HepG2 (cell line): ENCODE results near the gene ATP2B2. TPM values are rescaled to one million over a fixed set of nuclear protein-coding genes. Genes with fewer than 3 reads are reported as not detected.

ENCODE experiments used
- CEBPB ChIP-seq: IDR thresholded peaks from 2 replicates; pipeline ENCODE4 v1.6.1; 2011; ENCODE audit warnings: low read depth, low read length, improper control_type of control experiment, borderline replicate concordance
- DMAP1 ChIP-seq: IDR thresholded peaks from 2 replicates; pipeline ENCODE4 v1.6.1; 2016
- KDM4B ChIP-seq: sonication (generic); formaldehyde crosslinking; IDR thresholded peaks from 2 replicates; pipeline ENCODE4 v1.4.0; 2020; ENCODE audit warnings: missing genetic modification reagents
- PLRG1 ChIP-seq: fragments of 450-650 bp; conservative IDR thresholded peaks from 2 replicates; pipeline ENCODE4 v1.6.1; 2016
- RCOR2 ChIP-seq: IDR thresholded peaks from 2 replicates; pipeline ENCODE4 v1.6.1; 2016; ENCODE audit warnings: missing biosample characterization, missing genetic modification reagents
- REXO4 ChIP-seq: sonication (generic); formaldehyde crosslinking; IDR thresholded peaks from 2 replicates; pipeline ENCODE4 v1.8.0; 2022; ENCODE audit warnings: missing genetic modification reagents, mild to moderate bottlenecking, borderline replicate concordance
- SAFB2 ChIP-seq: sonication (generic); formaldehyde crosslinking; IDR thresholded peaks from 2 replicates; pipeline ENCODE4 v1.5.1; 2020; ENCODE audit warnings: missing genetic modification reagents, low read depth, mild to moderate bottlenecking, borderline replicate concordance
- SIX1 ChIP-seq: sonication (generic); formaldehyde crosslinking; IDR thresholded peaks from 2 replicates; pipeline ENCODE4 v1.4.0; 2020; ENCODE audit warnings: missing genetic modification reagents, borderline replicate concordance
- TEAD2 ChIP-seq: sonication (generic); formaldehyde crosslinking; IDR thresholded peaks from 2 replicates; pipeline ENCODE4 v1.9.0; 2021; ENCODE audit warnings: missing genetic modification reagents
- ZNF3 ChIP-seq: IDR thresholded peaks from 2 replicates; pipeline ENCODE4 v1.7.0; 2017; ENCODE audit warnings: inconsistent platforms
- ZNF317 ChIP-seq: sonication (generic); formaldehyde crosslinking; IDR thresholded peaks from 2 replicates; pipeline ENCODE4 v1.5.0; 2020; ENCODE audit warnings: mild to moderate bottlenecking, missing genetic modification reagents
- ZNF326 ChIP-seq: sonication (generic); formaldehyde crosslinking; IDR thresholded peaks from 2 replicates; pipeline ENCODE4 v1.4.0; 2020; ENCODE audit warnings: missing genetic modification reagents, borderline replicate concordance
- ZNF782 ChIP-seq: sonication (generic); formaldehyde crosslinking; IDR thresholded peaks from 2 replicates; pipeline ENCODE4 v1.4.0; 2020; ENCODE audit warnings: missing genetic modification reagents, mild to moderate bottlenecking, borderline replicate concordance
- ZNF883 ChIP-seq: sonication (generic); formaldehyde crosslinking; IDR thresholded peaks from 2 replicates; pipeline ENCODE4 v1.5.1; 2020; ENCODE audit warnings: mild to moderate bottlenecking, missing genetic modification reagents; ENCODE audit errors: not compliant biosample characterization
- ZSCAN30 ChIP-seq: sonication (generic); formaldehyde crosslinking; IDR thresholded peaks from 2 replicates; pipeline ENCODE4 v1.5.0; 2020; ENCODE audit warnings: mild to moderate bottlenecking, missing genetic modification reagents
- polyA plus RNA-seq, 8 experiments: library from polyadenylated mRNA; depleted of rRNA in 3 of 8; stranded (reverse) in 7 of 8; unstranded in 1 of 8; fragments of >200 nt; fragmentation: Illumina TruSeq in 4 of 8; extraction: Trizol in 4 of 8; gene quantifications; 2 replicates each; pipeline versions ENCODE4 v1.2.1 to v1.2.3, GENCODE V29; 2011 to 2016; ENCODE audit warnings: low read depth in 4 of 8, missing spikeins in 1 of 8, mixed read lengths in 1 of 8; ENCODE audit not compliant: insufficient read depth in 1 of 8
- total RNA-seq, 5 experiments: library from RNA; depleted of rRNA; stranded (reverse); fragments of >200 nt; fragmentation: Illumina TruSeq; extraction: Trizol; gene quantifications; 2 replicates each; pipeline ENCODE4 v1.2.3, GENCODE V29; 2016; ENCODE audit warnings: low read depth in 1 of 5
- TF ChIP-seq, protein P1 (sequence below): sonication (generic); formaldehyde crosslinking; IDR thresholded peaks from 2 replicates; pipeline ENCODE4 v1.5.0; 2020; ENCODE audit warnings: mild to moderate bottlenecking, missing genetic modification reagents
- TF ChIP-seq, protein P2 (sequence below): sonication (generic); formaldehyde crosslinking; conservative IDR thresholded peaks from 2 replicates; pipeline ENCODE4 v1.4.0; 2020; ENCODE audit warnings: mild to moderate bottlenecking, missing genetic modification reagents, moderate library complexity
- TF ChIP-seq, protein P3 (sequence below): sonication (generic); formaldehyde crosslinking; conservative IDR thresholded peaks from 2 replicates; pipeline ENCODE4 v1.8.0; 2022; ENCODE audit warnings: mild to moderate bottlenecking, moderate library complexity, missing genetic modification reagents
- TF ChIP-seq, protein P4 (sequence below): sonication (generic); formaldehyde crosslinking; IDR thresholded peaks from 2 replicates; pipeline ENCODE4 v1.8.0; 2022; ENCODE audit warnings: mild to moderate bottlenecking, missing genetic modification reagents
- TF ChIP-seq, protein P5 (sequence below): IDR thresholded peaks from 2 replicates; pipeline ENCODE4 v1.6.1; 2016; ENCODE audit warnings: low read depth, control low read depth

ATP2B2 gene
- total and polyA plus RNA-seq, 2 of the 13 experiments (the other 11 are each of a cell fraction or from before 2014, with no cell fraction given) = 1.5 to 2.3 TPM

DNA sequence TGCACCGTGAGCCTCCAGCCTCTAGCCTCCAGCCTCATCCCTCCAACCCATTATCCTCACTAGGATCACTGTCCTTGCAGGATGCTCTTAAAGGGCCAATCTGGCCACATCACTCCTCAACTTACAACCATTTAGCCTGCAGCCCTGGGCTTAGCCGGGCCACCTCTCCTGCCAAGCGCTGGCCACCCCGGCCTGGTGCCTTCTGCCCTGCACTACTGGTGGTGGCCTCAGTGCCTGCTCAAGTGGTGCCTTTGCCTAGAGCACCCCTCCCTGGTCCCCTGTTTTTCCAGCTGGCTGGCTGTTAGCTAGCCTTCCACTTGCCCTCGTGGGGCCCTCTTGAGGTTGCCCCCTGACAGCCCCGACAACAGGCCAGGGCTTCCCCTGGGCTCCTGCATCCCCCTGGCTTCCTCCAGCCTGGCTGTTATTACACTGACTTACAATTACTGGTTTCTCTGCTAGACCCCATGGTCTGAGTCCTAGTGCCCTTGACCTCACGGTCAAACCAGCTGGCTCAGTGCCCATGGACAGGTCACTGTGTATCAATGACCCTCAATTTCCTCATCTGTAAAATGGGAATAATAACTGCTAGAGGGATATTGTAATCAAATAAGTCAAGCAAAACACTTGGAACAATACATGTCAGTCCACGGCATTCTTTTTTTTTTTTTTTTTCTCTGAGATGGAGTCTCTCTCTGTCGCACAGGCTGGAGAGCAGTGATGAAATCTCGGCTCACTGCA is 15.5 kb downstream of the ATP2B2 start (continued):
- TF ChIP-seq, protein P1, sequence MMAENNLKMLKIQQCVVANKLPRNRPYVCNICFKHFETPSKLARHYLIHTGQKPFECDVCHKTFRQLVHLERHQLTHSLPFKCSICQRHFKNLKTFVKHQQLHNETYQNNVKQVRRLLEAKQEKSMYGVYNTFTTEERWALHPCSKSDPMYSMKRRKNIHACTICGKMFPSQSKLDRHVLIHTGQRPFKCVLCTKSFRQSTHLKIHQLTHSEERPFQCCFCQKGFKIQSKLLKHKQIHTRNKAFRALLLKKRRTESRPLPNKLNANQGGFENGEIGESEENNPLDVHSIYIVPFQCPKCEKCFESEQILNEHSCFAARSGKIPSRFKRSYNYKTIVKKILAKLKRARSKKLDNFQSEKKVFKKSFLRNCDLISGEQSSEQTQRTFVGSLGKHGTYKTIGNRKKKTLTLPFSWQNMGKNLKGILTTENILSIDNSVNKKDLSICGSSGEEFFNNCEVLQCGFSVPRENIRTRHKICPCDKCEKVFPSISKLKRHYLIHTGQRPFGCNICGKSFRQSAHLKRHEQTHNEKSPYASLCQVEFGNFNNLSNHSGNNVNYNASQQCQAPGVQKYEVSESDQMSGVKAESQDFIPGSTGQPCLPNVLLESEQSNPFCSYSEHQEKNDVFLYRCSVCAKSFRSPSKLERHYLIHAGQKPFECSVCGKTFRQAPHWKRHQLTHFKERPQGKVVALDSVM (CRISPR knock-in tag) = peak; percentile 83
- no peak for TF ChIP-seq ZNF782 (CRISPR knock-in tag)
- no peak for TF ChIP-seq PLRG1
- peak; percentile 31 for TF ChIP-seq ZNF883
- TF ChIP-seq KDM4B = no peak
- no peak for TF ChIP-seq REXO4 (CRISPR knock-in tag)
- TF ChIP-seq, protein P2, sequence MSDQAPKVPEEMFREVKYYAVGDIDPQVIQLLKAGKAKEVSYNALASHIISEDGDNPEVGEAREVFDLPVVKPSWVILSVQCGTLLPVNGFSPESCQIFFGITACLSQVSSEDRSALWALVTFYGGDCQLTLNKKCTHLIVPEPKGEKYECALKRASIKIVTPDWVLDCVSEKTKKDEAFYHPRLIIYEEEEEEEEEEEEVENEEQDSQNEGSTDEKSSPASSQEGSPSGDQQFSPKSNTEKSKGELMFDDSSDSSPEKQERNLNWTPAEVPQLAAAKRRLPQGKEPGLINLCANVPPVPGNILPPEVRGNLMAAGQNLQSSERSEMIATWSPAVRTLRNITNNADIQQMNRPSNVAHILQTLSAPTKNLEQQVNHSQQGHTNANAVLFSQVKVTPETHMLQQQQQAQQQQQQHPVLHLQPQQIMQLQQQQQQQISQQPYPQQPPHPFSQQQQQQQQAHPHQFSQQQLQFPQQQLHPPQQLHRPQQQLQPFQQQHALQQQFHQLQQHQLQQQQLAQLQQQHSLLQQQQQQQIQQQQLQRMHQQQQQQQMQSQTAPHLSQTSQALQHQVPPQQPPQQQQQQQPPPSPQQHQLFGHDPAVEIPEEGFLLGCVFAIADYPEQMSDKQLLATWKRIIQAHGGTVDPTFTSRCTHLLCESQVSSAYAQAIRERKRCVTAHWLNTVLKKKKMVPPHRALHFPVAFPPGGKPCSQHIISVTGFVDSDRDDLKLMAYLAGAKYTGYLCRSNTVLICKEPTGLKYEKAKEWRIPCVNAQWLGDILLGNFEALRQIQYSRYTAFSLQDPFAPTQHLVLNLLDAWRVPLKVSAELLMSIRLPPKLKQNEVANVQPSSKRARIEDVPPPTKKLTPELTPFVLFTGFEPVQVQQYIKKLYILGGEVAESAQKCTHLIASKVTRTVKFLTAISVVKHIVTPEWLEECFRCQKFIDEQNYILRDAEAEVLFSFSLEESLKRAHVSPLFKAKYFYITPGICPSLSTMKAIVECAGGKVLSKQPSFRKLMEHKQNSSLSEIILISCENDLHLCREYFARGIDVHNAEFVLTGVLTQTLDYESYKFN (CRISPR knock-in tag) = no peak
- TF ChIP-seq ZSCAN30 (CRISPR knock-in tag) = no peak
- TF ChIP-seq, protein P3, sequence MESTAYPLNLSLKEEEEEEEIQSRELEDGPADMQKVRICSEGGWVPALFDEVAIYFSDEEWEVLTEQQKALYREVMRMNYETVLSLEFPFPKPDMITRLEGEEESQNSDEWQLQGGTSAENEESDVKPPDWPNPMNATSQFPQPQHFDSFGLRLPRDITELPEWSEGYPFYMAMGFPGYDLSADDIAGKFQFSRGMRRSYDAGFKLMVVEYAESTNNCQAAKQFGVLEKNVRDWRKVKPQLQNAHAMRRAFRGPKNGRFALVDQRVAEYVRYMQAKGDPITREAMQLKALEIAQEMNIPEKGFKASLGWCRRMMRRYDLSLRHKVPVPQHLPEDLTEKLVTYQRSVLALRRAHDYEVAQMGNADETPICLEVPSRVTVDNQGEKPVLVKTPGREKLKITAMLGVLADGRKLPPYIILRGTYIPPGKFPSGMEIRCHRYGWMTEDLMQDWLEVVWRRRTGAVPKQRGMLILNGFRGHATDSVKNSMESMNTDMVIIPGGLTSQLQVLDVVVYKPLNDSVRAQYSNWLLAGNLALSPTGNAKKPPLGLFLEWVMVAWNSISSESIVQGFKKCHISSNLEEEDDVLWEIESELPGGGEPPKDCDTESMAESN (CRISPR knock-in tag) = no peak
- no peak for TF ChIP-seq ZNF317 (CRISPR knock-in tag)
- no peak for TF ChIP-seq RCOR2
- peak; percentile 2; the same call in 1 of the 2 replicates for TF ChIP-seq CEBPB
- no peak for TF ChIP-seq ZNF326 (CRISPR knock-in tag)
- no peak for TF ChIP-seq DMAP1 (CRISPR knock-in tag)
- no peak for TF ChIP-seq SIX1
- TF ChIP-seq, protein P4, sequence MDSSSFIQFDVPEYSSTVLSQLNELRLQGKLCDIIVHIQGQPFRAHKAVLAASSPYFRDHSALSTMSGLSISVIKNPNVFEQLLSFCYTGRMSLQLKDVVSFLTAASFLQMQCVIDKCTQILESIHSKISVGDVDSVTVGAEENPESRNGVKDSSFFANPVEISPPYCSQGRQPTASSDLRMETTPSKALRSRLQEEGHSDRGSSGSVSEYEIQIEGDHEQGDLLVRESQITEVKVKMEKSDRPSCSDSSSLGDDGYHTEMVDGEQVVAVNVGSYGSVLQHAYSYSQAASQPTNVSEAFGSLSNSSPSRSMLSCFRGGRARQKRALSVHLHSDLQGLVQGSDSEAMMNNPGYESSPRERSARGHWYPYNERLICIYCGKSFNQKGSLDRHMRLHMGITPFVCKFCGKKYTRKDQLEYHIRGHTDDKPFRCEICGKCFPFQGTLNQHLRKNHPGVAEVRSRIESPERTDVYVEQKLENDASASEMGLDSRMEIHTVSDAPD = no peak
- TF ChIP-seq, protein P5, sequence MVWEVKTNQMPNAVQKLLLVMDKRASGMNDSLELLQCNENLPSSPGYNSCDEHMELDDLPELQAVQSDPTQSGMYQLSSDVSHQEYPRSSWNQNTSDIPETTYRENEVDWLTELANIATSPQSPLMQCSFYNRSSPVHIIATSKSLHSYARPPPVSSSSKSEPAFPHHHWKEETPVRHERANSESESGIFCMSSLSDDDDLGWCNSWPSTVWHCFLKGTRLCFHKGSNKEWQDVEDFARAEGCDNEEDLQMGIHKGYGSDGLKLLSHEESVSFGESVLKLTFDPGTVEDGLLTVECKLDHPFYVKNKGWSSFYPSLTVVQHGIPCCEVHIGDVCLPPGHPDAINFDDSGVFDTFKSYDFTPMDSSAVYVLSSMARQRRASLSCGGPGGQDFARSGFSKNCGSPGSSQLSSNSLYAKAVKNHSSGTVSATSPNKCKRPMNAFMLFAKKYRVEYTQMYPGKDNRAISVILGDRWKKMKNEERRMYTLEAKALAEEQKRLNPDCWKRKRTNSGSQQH (CRISPR knock-in tag) = 0 out of 2 replicates have a peak, but pooled peaks have one; percentile 27
- no peak for TF ChIP-seq TEAD2 (CRISPR knock-in tag)
- TF ChIP-seq ZNF3 (CRISPR knock-in tag) = 0 out of 2 replicates have a peak, but pooled peaks have one; percentile 30
- TF ChIP-seq SAFB2 = no peak
